GM19240 (cell line): ENCODE measurements around the gene RPP40.

ENCODE experiments used
- DNase-seq: peaks from one replicate; pipeline ENCODE4 v3.0.0; 2011; ENCODE audit warnings: low spot score; ENCODE audit not compliant: insufficient read length

Gene RPP40

GRCh38 chr6:4970739-4971395 lies 33.0 kb downstream of the RPP40 start:
- no peak for DNase-seq

GRCh38 chr6:4969609-4970285 lies 34.1 kb downstream of the RPP40 start:
- DNase-seq: no peak

GRCh38 chr6:4967301-4968030 lies 36.4 kb downstream of the RPP40 start:
- no peak for DNase-seq

DNA sequence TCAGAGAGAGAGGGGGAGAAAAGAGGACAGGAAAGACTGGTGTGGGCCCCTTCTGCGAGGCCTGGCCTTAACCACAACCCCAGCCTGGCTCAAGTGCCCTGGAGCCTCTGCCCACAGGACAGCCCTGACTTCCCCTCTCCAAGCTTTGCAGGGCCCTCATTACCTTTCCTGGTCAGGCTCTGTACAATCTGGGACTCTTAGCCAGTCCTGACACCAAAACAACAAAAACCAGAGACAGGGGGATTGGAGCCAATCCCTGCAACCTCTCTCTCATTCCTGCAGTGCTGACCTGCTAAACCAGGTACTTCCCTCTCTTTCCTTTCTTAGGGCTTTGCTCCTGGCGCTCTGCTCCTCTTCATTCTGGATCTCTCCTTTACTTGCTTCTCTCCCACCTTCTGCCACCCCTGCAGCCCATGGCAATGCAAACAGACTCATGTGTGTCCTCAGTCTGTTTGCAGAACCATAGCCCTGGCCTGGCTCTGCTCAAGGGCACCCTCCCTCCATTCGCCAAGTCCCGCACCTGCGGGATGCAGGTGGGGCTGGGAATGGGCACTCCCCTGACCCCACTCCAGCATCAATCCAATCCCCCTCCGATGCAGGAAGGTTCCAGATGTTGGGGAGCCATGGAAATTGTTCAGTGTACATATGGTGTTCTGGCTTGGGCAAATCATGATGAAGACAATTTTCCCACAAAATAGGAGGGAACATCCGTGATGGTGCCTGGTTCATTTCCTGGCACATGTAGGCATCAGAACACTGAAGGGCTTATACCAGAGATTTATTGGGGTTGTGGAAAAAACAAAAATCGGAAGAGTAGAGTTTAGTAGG lies 38.1 kb downstream of the RPP40 start:
- DNase-seq: no peak

GRCh38 chr6:4964675-4965561 lies 38.9 kb downstream of the RPP40 start:
- DNase-seq: no peak

GRCh38 chr6:4962905-4963304 lies 40.9 kb downstream of the RPP40 start:
- DNase-seq: no peak

- DNase-seq: no peak
Measured at GRCh38 chr6:4961322-4962168, 42.3 kb downstream of the RPP40 start.

DNA sequence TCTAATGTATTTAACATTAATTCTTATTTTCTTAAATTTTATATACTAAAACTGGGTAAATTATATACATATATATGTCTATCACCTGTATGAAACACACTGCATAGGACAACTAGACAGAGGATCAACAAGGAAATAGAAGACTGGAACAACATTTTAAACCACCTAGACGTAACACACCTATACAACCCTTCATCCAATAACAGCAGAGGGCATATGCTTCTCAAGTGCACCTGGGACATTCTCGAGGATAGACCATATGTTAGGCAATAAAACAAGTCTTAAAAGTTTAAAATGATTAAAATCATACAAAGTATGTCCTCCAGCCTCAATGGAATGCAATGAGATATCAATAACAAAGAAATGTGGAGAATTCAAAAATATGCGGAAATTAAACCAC lies 45.2 kb downstream of the RPP40 start:
- DNase-seq: no peak

DNA sequence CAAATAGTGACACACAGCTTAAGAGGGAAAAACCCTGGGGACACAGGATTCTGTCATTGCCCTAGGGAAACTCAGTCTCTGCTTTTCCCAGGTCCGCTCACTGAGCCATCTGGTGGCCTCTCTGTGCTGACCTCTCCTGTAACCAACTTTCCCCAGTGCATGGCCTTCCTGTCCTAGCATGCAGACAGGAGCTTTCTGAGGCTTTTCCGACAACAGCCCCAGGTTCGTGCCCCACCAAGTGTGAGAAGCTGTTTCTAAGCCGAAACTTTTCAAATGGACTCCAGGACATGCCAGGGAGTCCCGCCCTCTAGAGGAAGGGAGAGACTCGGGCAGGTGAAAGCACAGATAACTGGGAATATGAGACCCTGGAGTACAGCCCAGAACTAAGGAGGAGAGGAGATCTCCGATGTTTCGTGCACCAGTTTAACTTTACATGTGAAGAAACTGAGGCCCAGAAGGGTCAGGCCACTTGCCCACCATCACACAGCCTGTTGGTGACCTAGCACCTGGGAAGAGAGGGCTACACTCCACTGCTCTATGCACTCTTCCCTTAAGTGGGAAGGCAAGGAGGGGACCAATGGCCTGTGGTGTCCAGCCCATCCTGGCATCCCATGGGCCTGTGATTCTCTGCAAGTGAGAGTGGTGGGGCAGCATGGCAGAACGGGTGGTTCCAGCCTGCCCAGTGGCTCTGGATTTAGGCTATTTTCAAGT lies 46.2 kb downstream of the RPP40 start:
- no peak for DNase-seq

- DNase-seq: no peak
Measured at GRCh38 chr6:4956625-4957024, 47.2 kb downstream of the RPP40 start.

- no peak for DNase-seq
Measured at GRCh38 chr6:4953440-4953839, 50.4 kb downstream of the RPP40 start.

- no peak for DNase-seq
Measured at GRCh38 chr6:4950836-4951533, 52.9 kb downstream of the RPP40 start.

GRCh38 chr6:4950076-4950475 lies 53.8 kb downstream of the RPP40 start:
- DNase-seq: no peak

GRCh38 chr6:4948781-4949450 lies 54.9 kb downstream of the RPP40 start:
- DNase-seq: no peak

GRCh38 chr6:4947716-4948115 lies 56.1 kb downstream of the RPP40 start:
- DNase-seq: no peak

- DNase-seq: no peak
Measured at GRCh38 chr6:4946521-4946920, 57.3 kb downstream of the RPP40 start.
